HepG2 (cell line): ENCODE data around the gene PET117. TPM values are rescaled to one million over a fixed set of nuclear protein-coding genes. Genes with fewer than 3 reads are reported as not detected.

Source experiments
- ARID2 ChIP-seq: sonication (generic); formaldehyde crosslinking; IDR thresholded peaks from 2 replicates; pipeline ENCODE4 v1.8.1; 2022; ENCODE audit warnings: mild to moderate bottlenecking, missing genetic modification reagents, borderline replicate concordance
- BORCS8-MEF2B ChIP-seq: sonication (generic); formaldehyde crosslinking; IDR thresholded peaks from 2 replicates; pipeline ENCODE4 v1.8.0; 2022; ENCODE audit warnings: mild to moderate bottlenecking, missing genetic modification reagents
- CEBPG ChIP-seq: IDR thresholded peaks from 2 replicates; pipeline ENCODE4 v1.6.1; 2016
- CENPX ChIP-seq: sonication (generic); formaldehyde crosslinking; IDR thresholded peaks from 2 replicates; pipeline ENCODE4 v1.9.0; 2021; ENCODE audit warnings: mild to moderate bottlenecking, missing genetic modification reagents, moderate library complexity
- CERS6 ChIP-seq: sonication (generic); formaldehyde crosslinking; IDR thresholded peaks from 2 replicates; pipeline ENCODE4 v1.5.0; 2020; ENCODE audit warnings: missing genetic modification reagents
- ELF4 ChIP-seq: sonication (generic); formaldehyde crosslinking; IDR thresholded peaks from 2 replicates; pipeline ENCODE4 v1.5.0; 2020; ENCODE audit warnings: missing genetic modification reagents, mild to moderate bottlenecking, moderate library complexity, borderline replicate concordance
- KLF11 ChIP-seq: IDR thresholded peaks from 2 replicates; pipeline ENCODE4 v1.6.1; 2016; ENCODE audit warnings: missing compliant biosample characterization
- LCORL ChIP-seq, 2 experiments: fragments of 450-650 bp in 1 of 2; sonication (generic) in 1 of 2; formaldehyde crosslinking in 1 of 2; IDR thresholded peaks; 2 replicates each; pipeline versions ENCODE4 v1.5.0 to v1.6.1; 2017 to 2020; ENCODE audit warnings: antibody characterized with exemption in 1 of 2, missing genetic modification reagents in 1 of 2
- MIER2 ChIP-seq: IDR thresholded peaks from 2 replicates; pipeline ENCODE4 v1.6.1; 2016; ENCODE audit warnings: missing biosample characterization, missing genetic modification reagents
- NFYB ChIP-seq: sonication (generic); formaldehyde crosslinking; IDR thresholded peaks from 2 replicates; pipeline ENCODE4 v1.4.0; 2020; ENCODE audit warnings: missing genetic modification reagents
- RFXANK ChIP-seq: IDR thresholded peaks from 2 replicates; pipeline ENCODE4 v1.6.1; 2016
- SRF ChIP-seq: IDR thresholded peaks from 2 replicates; pipeline ENCODE4 v1.6.1; 2011; ENCODE audit warnings: mild to moderate bottlenecking, low read depth, low read length, moderate library complexity
- U2AF2 ChIP-seq: fragments of 200-400 bp; formaldehyde crosslinking; IDR thresholded peaks from 2 replicates; pipeline ENCODE4 v1.6.1; 2017; ENCODE audit warnings: low read depth, mild to moderate bottlenecking, low read length
- ZBTB37 ChIP-seq: sonication (generic); formaldehyde crosslinking; IDR thresholded peaks from 2 replicates; pipeline ENCODE4 v1.4.0; 2020; ENCODE audit warnings: mild to moderate bottlenecking, missing genetic modification reagents
- ZC3H4 ChIP-seq: sonication (generic); formaldehyde crosslinking; IDR thresholded peaks from 2 replicates; pipeline ENCODE4 v1.4.0; 2020; ENCODE audit warnings: missing genetic modification reagents, borderline replicate concordance
- ZFP62 ChIP-seq: sonication (generic); formaldehyde crosslinking; IDR thresholded peaks from 2 replicates; pipeline ENCODE4 v1.4.0; 2020; ENCODE audit warnings: missing genetic modification reagents
- ZNF234 ChIP-seq: sonication (generic); formaldehyde crosslinking; conservative IDR thresholded peaks from 2 replicates; pipeline ENCODE4 v1.5.1; 2020; ENCODE audit warnings: mild to moderate bottlenecking, missing genetic modification reagents
- ZNF280D ChIP-seq: sonication (generic); formaldehyde crosslinking; IDR thresholded peaks from 2 replicates; pipeline ENCODE4 v1.5.1; 2020; ENCODE audit warnings: mild to moderate bottlenecking, missing genetic modification reagents
- ZNF335 ChIP-seq: sonication (generic); formaldehyde crosslinking; IDR thresholded peaks from 2 replicates; pipeline ENCODE4 v1.4.0; 2020; ENCODE audit warnings: missing genetic modification reagents
- ZNF589 ChIP-seq: sonication (generic); formaldehyde crosslinking; conservative IDR thresholded peaks from 2 replicates; pipeline ENCODE4 v1.8.0; 2022; ENCODE audit warnings: mild to moderate bottlenecking, moderate library complexity, missing genetic modification reagents
- ZNF782 ChIP-seq: sonication (generic); formaldehyde crosslinking; IDR thresholded peaks from 2 replicates; pipeline ENCODE4 v1.4.0; 2020; ENCODE audit warnings: missing genetic modification reagents, mild to moderate bottlenecking, borderline replicate concordance
- ZNF790 ChIP-seq: sonication (generic); formaldehyde crosslinking; IDR thresholded peaks from 2 replicates; pipeline ENCODE4 v1.8.0; 2022; ENCODE audit warnings: missing genetic modification reagents, mild to moderate bottlenecking, borderline replicate concordance
- ZUFSP ChIP-seq: sonication (generic); formaldehyde crosslinking; IDR thresholded peaks from 2 replicates; pipeline ENCODE4 v1.9.0; 2021; ENCODE audit warnings: missing genetic modification reagents, mild to moderate bottlenecking, borderline replicate concordance
- polyA plus RNA-seq, 8 experiments: library from polyadenylated mRNA; depleted of rRNA in 3 of 8; stranded (reverse) in 7 of 8; unstranded in 1 of 8; fragments of >200 nt; fragmentation: Illumina TruSeq in 4 of 8; extraction: Trizol in 4 of 8; gene quantifications; 2 replicates each; pipeline versions ENCODE4 v1.2.1 to v1.2.3, GENCODE V29; 2011 to 2016; ENCODE audit warnings: low read depth in 4 of 8, missing spikeins in 1 of 8, mixed read lengths in 1 of 8; ENCODE audit not compliant: insufficient read depth in 1 of 8
- total RNA-seq, 5 experiments: library from RNA; depleted of rRNA; stranded (reverse); fragments of >200 nt; fragmentation: Illumina TruSeq; extraction: Trizol; gene quantifications; 2 replicates each; pipeline ENCODE4 v1.2.3, GENCODE V29; 2016; ENCODE audit warnings: low read depth in 1 of 5

The PET117 gene
- total and polyA plus RNA-seq, 2 of the 13 experiments (the other 11 are each of a cell fraction or from before 2014, with no cell fraction given), result 22.2 to 48.2 TPM

GRCh38 chr20:18137412-18138265, at the start of gene PET117, which contains the start of gene KAT14 (continued):
- TF ChIP-seq ZNF782 (CRISPR knock-in tag), result peak; percentile 95
- no peak for TF ChIP-seq ZUFSP (CRISPR knock-in tag)
- TF ChIP-seq ZNF790 (CRISPR knock-in tag), result peak; percentile 99; the same call in 1 of the 2 replicates
- peak; percentile 78 for TF ChIP-seq LCORL (IDR thresholded peaks at IDR 0.05)
- TF ChIP-seq LCORL (CRISPR knock-in tag; IDR thresholded peaks at IDR 0.05), result peak; percentile 75
- no peak for TF ChIP-seq ZNF335 (CRISPR knock-in tag)
- peak; percentile 89 for TF ChIP-seq ZNF280D (CRISPR knock-in tag)
- peak; percentile 51; the same call in 1 of the 2 replicates for TF ChIP-seq MIER2 (CRISPR knock-in tag)
- peak; percentile 97; the same call in 1 of the 2 replicates for TF ChIP-seq ZNF234 (CRISPR knock-in tag)
- TF ChIP-seq ZBTB37 (CRISPR knock-in tag), result no peak
- TF ChIP-seq CERS6 (CRISPR knock-in tag), result peak; percentile 95
- TF ChIP-seq U2AF2, result no peak; the same call in 1 of the 2 replicates
- peak; percentile 36; the same call in 1 of the 2 replicates for TF ChIP-seq ZC3H4 (CRISPR knock-in tag)
- TF ChIP-seq RFXANK (CRISPR knock-in tag), result 0 out of 2 replicates have a peak, but pooled peaks have one; percentile 93
- TF ChIP-seq CENPX (CRISPR knock-in tag), result no peak
- peak; percentile 85 for TF ChIP-seq KLF11
- peak; percentile 80; the same call in 1 of the 2 replicates for TF ChIP-seq ZFP62 (CRISPR knock-in tag)
- TF ChIP-seq NFYB (CRISPR knock-in tag), result no peak; the same call in 1 of the 2 replicates
- TF ChIP-seq SRF, result peak; percentile 98
- peak; percentile 92 for TF ChIP-seq BORCS8-MEF2B (CRISPR knock-in tag)
- TF ChIP-seq ELF4 (CRISPR knock-in tag), result no peak; the same call in 1 of the 2 replicates
- peak; percentile 97 for TF ChIP-seq ZNF589 (CRISPR knock-in tag)
- TF ChIP-seq CEBPG (CRISPR knock-in tag), result peak; percentile 50
- TF ChIP-seq ARID2 (CRISPR knock-in tag), result peak; percentile 86; the same call in 1 of the 2 replicates
